Neural cell (in vitro differentiated cells): ENCODE results near the gene TMTC1. TPM values are rescaled to one million over a fixed set of nuclear protein-coding genes. Genes with fewer than 3 reads are reported as not detected.

Experiments
- H2AFZ ChIP-seq: fragments of 200-600, 300-800 bp; sonication (generic), shearing (Covaris generic); 2 replicates; pipeline ENCODE4 v1.6.0; 2014; ENCODE audit warnings: low read depth, mild to moderate bottlenecking, antibody characterized with exemption, low read length, moderate library complexity
- H3F3A ChIP-seq: fragments of 200-600 bp; shearing (Covaris generic); 2 replicates; pipeline ENCODE4 v1.6.1; 2016; ENCODE audit warnings: mild to moderate bottlenecking, moderate library complexity, mixed read lengths, antibody characterized with exemption, low read length; ENCODE audit not compliant: insufficient read depth, poor library complexity, severe bottlenecking
- H3K27ac ChIP-seq: fragments of 200-600, 300-800 bp; sonication (generic), shearing (Covaris generic); 2 replicates; pipeline ENCODE4 v1.5.1; 2014; ENCODE audit warnings: mild to moderate bottlenecking, low read length, moderate library complexity
- H3K27me3 ChIP-seq: fragments of 300-800, 200-600 bp; sonication (generic), shearing (Covaris generic); 2 replicates; pipeline ENCODE4 v1.6.0; 2014; ENCODE audit warnings: mild to moderate bottlenecking, low read depth, low read length, moderate library complexity; ENCODE audit not compliant: insufficient read depth
- H3K36me3 ChIP-seq: fragments of 300-800, 200-600 bp; sonication (generic), shearing (Covaris generic); 2 replicates; pipeline ENCODE4 v1.5.1; 2014; ENCODE audit warnings: mild to moderate bottlenecking, antibody characterized with exemption, low read length, moderate library complexity; ENCODE audit not compliant: insufficient read depth
- H3K4me2 ChIP-seq: fragments of 300-800, 200-600 bp; sonication (generic), shearing (Covaris generic); 2 replicates; pipeline ENCODE4 v1.6.0; 2014; ENCODE audit warnings: mild to moderate bottlenecking, low read length
- H3K4me3 ChIP-seq: fragments of 300-800, 200-600 bp; sonication (generic), shearing (Covaris generic); 2 replicates; pipeline ENCODE4 v1.5.1; 2014; ENCODE audit warnings: mild to moderate bottlenecking, low read length, moderate library complexity
- H3K79me2 ChIP-seq: fragments of 200-600 bp; shearing (Covaris generic); replicated peaks from 2 replicates; pipeline ENCODE4 v1.6.0; 2014; ENCODE audit warnings: mild to moderate bottlenecking, low read length, moderate library complexity; ENCODE audit not compliant: insufficient read depth
- H3K9ac ChIP-seq: fragments of 300-800, 200-600 bp; sonication (generic), shearing (Covaris generic); 2 replicates; pipeline ENCODE4 v1.6.1; 2016; ENCODE audit warnings: mild to moderate bottlenecking, low read length, mixed read lengths
- H3K9me2 ChIP-seq: fragments of 200-600 bp; shearing (Covaris generic); 2 replicates; pipeline ENCODE4 v1.6.1; 2016; ENCODE audit warnings: mild to moderate bottlenecking, low read length, mixed read lengths; ENCODE audit not compliant: insufficient read depth
- H3K9me3 ChIP-seq: fragments of 200-600, 300-800 bp; sonication (generic), shearing (Covaris generic); 2 replicates; pipeline ENCODE4 v1.6.1; 2016; ENCODE audit warnings: mild to moderate bottlenecking, mixed run types, low read length, moderate library complexity, mixed read lengths
- H4K20me1 ChIP-seq: fragments of 200-600 bp; shearing (Covaris generic); 2 replicates; pipeline ENCODE4 v1.6.1; 2016; ENCODE audit warnings: mild to moderate bottlenecking, mixed run types; ENCODE audit not compliant: insufficient read depth
- CTCF ChIP-seq: fragments of 450-650 bp; IDR thresholded peaks from 2 replicates; pipeline ENCODE4 v1.5.1; 2014; ENCODE audit warnings: antibody characterized with exemption, mild to moderate bottlenecking, moderate library complexity; ENCODE audit not compliant: poor library complexity, severe bottlenecking
- EP300 ChIP-seq: fragments of 450-650 bp; conservative IDR thresholded peaks from 2 replicates; pipeline ENCODE4 v1.6.1; 2014; ENCODE audit warnings: antibody characterized with exemption, mild to moderate bottlenecking, moderate library complexity; ENCODE audit not compliant: poor library complexity, severe bottlenecking
- EZH2 ChIP-seq: fragments of 200-600, 300-800 bp; shearing (Covaris generic), sonication (generic); IDR thresholded peaks from 2 replicates; pipeline ENCODE4 v1.6.1; 2014; ENCODE audit warnings: antibody characterized with exemption, low read length, borderline replicate concordance, mild to moderate bottlenecking; ENCODE audit not compliant: insufficient read depth, poor library complexity, severe bottlenecking
- MXI1 ChIP-seq: fragments of 450-650 bp; conservative IDR thresholded peaks from 2 replicates; pipeline ENCODE4 v1.6.1; 2014; ENCODE audit warnings: antibody characterized with exemption, mild to moderate bottlenecking; ENCODE audit not compliant: poor library complexity, severe bottlenecking
- POLR2AphosphoS5 ChIP-seq: IDR thresholded peaks from 2 replicates; pipeline ENCODE4 v1.6.1; 2012
- RAD21 ChIP-seq: fragments of 450-650 bp; conservative IDR thresholded peaks from 2 replicates; pipeline ENCODE4 v1.6.1; 2014; ENCODE audit warnings: antibody characterized with exemption, mild to moderate bottlenecking, moderate library complexity
- REST ChIP-seq: IDR thresholded peaks from 2 replicates; pipeline ENCODE4 v1.6.1; 2012; ENCODE audit warnings: borderline replicate concordance
- SMC3 ChIP-seq: fragments of 450-650 bp; conservative IDR thresholded peaks from 2 replicates; pipeline ENCODE4 v1.6.1; 2014; ENCODE audit warnings: antibody characterized with exemption, mild to moderate bottlenecking, moderate library complexity; ENCODE audit not compliant: poor library complexity
- TAF1 ChIP-seq: IDR thresholded peaks from 2 replicates; pipeline ENCODE4 v1.6.1; 2012; ENCODE audit warnings: low read depth
- polyA plus RNA-seq: library from polyadenylated mRNA; depleted of rRNA; stranded (reverse); fragments of >200 nt; gene quantifications from 2 replicates; pipeline ENCODE4 v1.2.3, GENCODE V29; 2014

Gene TMTC1
- polyA plus RNA-seq, 1 donor from 2014 or later = 10.0 TPM

GRCh38 chr12:29702972-29703371 lies 80.8 kb downstream of the TMTC1 start:
- no peaks in the 10 kb centered on the region for H3K79me2 ChIP-seq
- no peak overlapping the region for H3K9ac ChIP-seq
- no peak overlapping the region for H3K27ac ChIP-seq
- TF ChIP-seq TAF1 = no peak
- TF ChIP-seq SMC3 = no peak
- H3K4me3 ChIP-seq = no peak overlapping the region
- no peak overlapping the region for H3K4me2 ChIP-seq
- H4K20me1 ChIP-seq = no peaks in the 10 kb centered on the region
- no peaks in the 10 kb centered on the region for H3K9me2 ChIP-seq
- H3K27me3 ChIP-seq = no peaks in the 10 kb centered on the region
- no peak overlapping the region for H2AFZ ChIP-seq
- no peaks in the 10 kb centered on the region for H3F3A ChIP-seq
- no peaks in the 10 kb centered on the region for H3K9me3 ChIP-seq
- H3K36me3 ChIP-seq = no peaks in the 10 kb centered on the region

- Histone ChIP-seq H3K9me3 (no peaks in the 10 kb centered on the region), H4K20me1 (no peaks in the 10 kb centered on the region), H3K36me3 (no peaks in the 10 kb centered on the region), H3K27me3 (no peaks in the 10 kb centered on the region), H3K9me2 (no peaks in the 10 kb centered on the region), H3K4me2 (no peak overlapping the region), H3K4me3 (no peak overlapping the region), H2AFZ (no peak overlapping the region), H3F3A (no peaks in the 10 kb centered on the region), H3K9ac (no peak overlapping the region), H3K27ac (no peak overlapping the region), H3K79me2 (no peaks in the 10 kb centered on the region)
- TF ChIP-seq REST = no peak
- no peak for TF ChIP-seq MXI1
- no peak for TF ChIP-seq EZH2
- TF ChIP-seq RAD21 = no peak
- TF ChIP-seq POLR2AphosphoS5 = no peak
- no peak for TF ChIP-seq TAF1
- no peak for TF ChIP-seq CTCF
- no peak for TF ChIP-seq SMC3
- TF ChIP-seq EP300 = no peak
Observed at GRCh38 chr12:29702222-29702621, 81.5 kb downstream of the TMTC1 start.
